Ishikawa (cell line): Measurements from ENCODE around the gene LPAR3.

Source experiments
- CEBPB ChIP-seq: IDR thresholded peaks from 2 replicates; pipeline ENCODE4 v1.6.1; 2012
- CREB1 ChIP-seq: IDR thresholded peaks from 2 replicates; pipeline ENCODE4 v1.6.1; 2012; ENCODE audit warnings: low read depth
- EP300 ChIP-seq: IDR thresholded peaks from 2 replicates; pipeline ENCODE4 v1.6.1; 2012; ENCODE audit warnings: borderline replicate concordance
- MAX ChIP-seq: IDR thresholded peaks from 2 replicates; pipeline ENCODE4 v1.6.1; 2012
- NFIC ChIP-seq: IDR thresholded peaks from 2 replicates; pipeline ENCODE4 v1.6.1; 2012
- RAD21 ChIP-seq: IDR thresholded peaks from 2 replicates; pipeline ENCODE4 v1.6.1; 2012; ENCODE audit warnings: low read depth
- REST ChIP-seq: IDR thresholded peaks from 2 replicates; pipeline ENCODE4 v1.6.1; 2012; ENCODE audit warnings: low read depth, mild to moderate bottlenecking
- TEAD4 ChIP-seq: IDR thresholded peaks from 2 replicates; pipeline ENCODE4 v1.6.1; 2012
- USF1 ChIP-seq: IDR thresholded peaks from 2 replicates; pipeline ENCODE4 v1.6.1; 2012
- ZBTB7A ChIP-seq: IDR thresholded peaks from 2 replicates; pipeline ENCODE4 v1.6.1; 2012; ENCODE audit warnings: low read depth

GRCh38 chr1:84869720-84870119 is 23.3 kb downstream of the LPAR3 start:
- TF ChIP-seq NFIC (no peak), ZBTB7A (no peak), MAX (no peak), RAD21 (no peak), CREB1 (no peak), TEAD4 (no peak), USF1 (no peak), CEBPB (no peak), REST (no peak), EP300 (no peak)
